GM18907 (cell line): ENCODE measurements around the gene FAM118B.

Experiments used
- ATAC-seq: cut with Tn5 transposase; IDR thresholded peaks from one replicate; pipeline ENCODE4 v1.9.1; 2021; ENCODE audit warnings: mild to moderate bottlenecking, moderate library complexity; ENCODE audit not compliant: unreplicated experiment

Gene FAM118B

GRCh38 chr11:126268361-126268707 lies 56.8 kb downstream of the FAM118B start:
- no peak for ATAC-seq

DNA sequence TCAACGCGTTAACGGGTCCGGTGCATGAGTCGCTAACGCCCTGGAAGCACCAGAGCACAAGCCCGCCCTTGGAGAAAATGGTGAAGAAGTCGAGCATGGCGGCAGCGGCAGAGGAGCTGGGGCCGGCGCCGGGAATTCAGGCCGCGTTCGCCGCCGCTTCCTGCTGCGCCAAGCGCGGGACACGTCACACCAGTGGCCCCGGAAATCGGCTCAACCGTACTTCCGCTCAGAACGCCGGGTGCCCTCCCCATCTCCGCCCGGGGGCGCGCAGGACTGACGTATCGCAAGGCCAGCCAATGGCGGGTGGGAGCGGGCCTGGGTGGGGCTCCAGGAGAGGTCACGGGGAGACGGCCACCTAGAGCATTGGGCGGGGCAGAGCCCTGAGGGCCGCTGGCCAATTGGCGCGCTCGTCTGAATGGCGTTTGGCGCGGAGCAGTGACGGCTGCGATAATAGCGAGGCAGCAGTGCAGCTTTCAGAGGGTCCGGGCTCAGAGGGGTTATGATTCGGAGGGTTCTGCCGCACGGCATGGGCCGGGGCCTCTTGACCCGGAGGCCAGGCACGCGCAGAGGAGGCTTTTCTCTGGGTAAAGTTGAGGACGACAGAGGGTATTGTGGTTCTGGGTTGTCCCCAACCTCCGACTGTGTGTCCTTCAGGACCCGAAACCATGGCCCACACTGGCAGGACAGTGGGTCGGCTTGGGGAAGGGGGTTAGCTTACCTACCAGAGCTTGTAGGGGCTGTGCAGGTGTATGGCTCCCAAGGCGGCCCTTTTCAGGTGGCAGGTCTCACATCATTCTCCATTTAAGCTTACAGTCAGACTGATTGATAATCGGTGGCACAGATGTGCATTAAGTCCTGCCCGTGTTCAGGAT lies 57.4 kb downstream of the FAM118B start, which contains the start of the genes FOXRED1 and SRPRA:
FOXRED1 (plus strand) TSS at position 447 of the 872 bp plus-strand sequence; CDS start at position 500, 53 bp downstream.
SRPRA (minus strand) TSS at position 188 of the 872 bp plus-strand sequence; CDS start at position 97, 91 bp downstream.
- ATAC-seq: peak; percentile 98

DNA sequence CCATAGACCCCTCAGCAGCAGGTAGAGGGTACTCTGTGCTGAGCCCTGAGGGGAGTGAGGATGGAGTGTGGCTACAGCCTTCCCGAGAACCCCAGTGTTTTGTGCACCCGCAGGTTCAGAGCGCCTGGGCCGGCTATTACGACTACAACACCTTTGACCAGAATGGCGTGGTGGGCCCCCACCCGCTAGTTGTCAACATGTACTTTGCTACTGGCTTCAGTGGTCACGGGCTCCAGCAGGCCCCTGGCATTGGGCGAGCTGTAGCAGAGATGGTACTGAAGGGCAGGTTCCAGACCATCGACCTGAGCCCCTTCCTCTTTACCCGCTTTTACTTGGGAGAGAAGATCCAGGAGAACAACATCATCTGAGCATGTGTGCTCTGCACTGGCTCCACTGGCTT lies 65.7 kb downstream of the FAM118B start:
- no peak for ATAC-seq

DNA sequence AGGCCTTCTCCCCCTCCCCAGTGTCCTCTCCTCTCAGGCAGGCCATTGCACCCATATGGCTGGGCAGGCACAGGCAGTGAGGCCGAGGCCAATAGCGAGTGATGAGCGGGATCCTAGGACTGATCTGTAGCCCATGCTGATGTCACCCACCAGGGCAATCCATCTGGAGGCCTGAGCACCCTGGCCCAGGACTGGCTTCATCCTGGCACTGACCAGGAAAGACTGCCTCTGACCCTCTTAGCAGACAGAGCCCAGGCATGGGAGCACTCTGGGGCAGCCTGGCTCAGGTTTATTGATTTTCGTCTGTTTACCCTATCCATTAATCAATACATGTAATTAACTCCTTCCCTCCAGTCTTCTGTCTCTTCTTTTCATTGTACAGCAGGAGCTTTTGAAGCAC lies 66.2 kb downstream of the FAM118B start:
- no peak for ATAC-seq

GRCh38 chr11:126279191-126279590 lies 67.6 kb downstream of the FAM118B start:
- no peak for ATAC-seq

DNA sequence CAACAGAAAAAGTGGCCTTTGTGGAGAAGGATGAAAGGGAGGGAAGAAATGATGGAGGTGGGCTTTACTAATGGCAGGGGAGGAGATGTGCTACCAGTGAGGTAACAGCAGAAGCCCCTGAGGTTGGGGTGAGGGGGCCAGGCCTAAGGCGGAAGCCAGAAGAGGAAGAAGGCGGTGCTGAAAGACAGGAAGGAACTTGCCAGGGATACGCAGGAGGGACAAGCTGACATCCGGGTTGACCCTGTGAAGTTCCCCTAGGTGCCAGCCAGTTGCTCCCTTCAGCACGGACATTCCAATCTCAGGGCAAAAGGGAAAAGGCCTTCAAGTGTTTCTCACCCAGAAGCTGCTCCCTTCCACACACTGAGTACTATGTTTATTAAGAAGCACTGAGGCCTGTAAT lies 69.0 kb downstream of the FAM118B start:
- no peak for ATAC-seq

- ATAC-seq: no peak
These were observed 69.7 kb downstream of the FAM118B start for GRCh38 chr11:126281245-126281644.

GRCh38 chr11:126281666-126282175 lies 70.1 kb downstream of the FAM118B start:
- ATAC-seq: no peak

DNA sequence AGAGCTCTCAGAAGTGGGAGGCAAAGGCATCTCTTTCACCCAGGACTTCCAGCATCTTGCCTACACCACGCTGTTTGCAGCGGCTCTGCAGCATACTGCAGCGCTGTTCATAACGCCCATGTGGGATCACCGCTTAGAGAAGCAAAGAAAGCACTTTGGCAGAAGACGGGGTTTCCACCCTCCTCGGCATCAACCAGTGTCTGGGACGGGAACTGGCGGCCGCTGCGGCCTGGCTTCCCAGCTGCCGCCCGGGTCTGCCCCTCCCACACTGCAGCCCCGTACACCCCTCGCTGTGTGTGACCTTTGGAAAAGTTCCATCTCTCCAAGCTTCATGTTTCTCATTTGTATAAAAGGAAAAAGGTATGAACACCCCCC lies 70.8 kb downstream of the FAM118B start:
- no peak for ATAC-seq

DNA sequence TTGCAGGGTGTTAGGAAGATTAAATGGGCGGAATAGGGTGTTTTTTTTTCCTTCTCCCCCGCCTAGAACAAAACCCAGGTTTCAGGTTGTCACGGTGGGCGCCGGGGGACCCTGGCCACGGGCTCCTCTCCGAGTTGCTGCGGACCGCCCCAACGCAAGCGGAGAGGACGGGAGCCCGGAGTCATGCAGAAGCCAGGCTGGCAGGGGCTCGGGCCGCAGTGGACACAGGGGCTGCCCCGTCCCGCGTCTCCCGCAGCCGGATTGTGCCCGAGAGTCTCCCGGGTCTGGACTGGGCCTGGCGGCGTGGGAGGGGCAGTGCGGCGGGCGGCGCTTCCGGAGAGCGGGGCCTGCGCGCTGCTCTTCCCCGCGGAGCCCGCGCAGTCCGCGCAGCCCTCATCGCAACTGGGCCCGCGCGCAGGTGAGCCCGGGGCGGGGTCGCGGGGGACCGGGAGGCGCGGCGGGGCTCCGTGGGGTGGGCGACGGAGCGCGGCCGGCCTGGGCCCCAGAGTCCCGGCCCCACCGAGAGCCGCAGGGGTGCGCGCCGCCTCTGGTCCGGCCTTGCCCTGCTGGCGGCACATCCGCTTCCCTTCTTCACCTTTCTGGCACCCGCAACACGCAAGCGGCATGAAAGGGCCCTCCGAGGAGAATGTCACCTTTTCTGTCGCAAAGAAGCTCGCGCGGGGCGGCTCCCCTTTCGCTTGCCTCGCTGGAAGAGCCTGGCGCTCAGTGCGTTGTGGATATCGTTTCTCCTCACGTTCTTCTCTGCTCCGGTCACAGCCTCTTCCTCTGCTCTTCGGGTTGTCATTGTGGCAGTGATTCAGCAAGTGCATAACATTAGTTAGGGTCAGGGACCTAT lies 71.4 kb downstream of the FAM118B start, which contains the start of gene TIRAP:
TIRAP (plus strand) TSS at position 358 of the 856 bp plus-strand sequence. CDS start 7,802 bp downstream, outside the sequence.
- peak; percentile 71 for ATAC-seq

DNA sequence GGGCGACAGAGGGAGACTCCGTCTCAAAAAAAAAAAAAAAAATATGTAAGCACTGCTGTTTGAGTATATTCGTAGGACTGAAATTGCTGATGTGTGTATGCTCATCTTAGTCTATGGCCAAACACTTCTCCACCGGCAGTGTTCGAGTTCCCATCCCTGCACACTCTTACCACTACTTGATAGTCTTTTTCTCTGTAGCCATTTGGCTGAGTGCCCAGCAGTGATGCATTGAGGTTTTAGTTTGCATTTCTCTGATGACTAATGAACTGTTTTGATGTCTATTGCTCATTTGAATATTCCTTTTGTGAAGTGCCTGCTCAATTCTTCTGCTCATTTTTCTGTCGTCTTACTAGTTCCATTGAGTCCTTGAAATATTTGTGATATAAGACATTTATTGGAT lies 73.2 kb downstream of the FAM118B start:
- peak; percentile 57 for ATAC-seq

- no peak for ATAC-seq
These were observed 76.7 kb downstream of the FAM118B start for GRCh38 chr11:126288237-126288636.

- no peak for ATAC-seq
These were observed 79.3 kb downstream of the FAM118B start for GRCh38 chr11:126290887-126291286.

DNA sequence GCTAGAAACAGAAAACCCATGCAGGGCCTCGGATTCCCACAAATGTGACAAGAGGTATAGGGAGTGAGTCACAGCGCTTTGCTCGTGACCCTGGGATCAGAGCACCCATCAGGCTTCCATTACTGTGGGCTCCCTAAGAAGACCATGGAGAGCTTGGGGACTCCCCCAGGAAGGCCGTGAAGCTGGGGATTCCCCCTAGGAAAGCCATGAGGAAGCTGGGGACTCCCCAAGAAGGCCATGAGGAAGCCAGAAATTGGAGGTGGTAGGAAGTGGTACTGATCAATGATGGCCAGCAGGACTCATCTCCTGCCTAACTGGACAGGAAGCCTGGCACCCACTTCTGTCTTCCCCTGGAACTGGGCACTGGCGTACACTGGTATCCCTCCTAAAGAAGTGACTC lies 82.1 kb downstream of the FAM118B start:
- no peak for ATAC-seq

GRCh38 chr11:126297004-126297403 lies 85.4 kb downstream of the FAM118B start:
- ATAC-seq: no peak

- peak; percentile 85 for ATAC-seq
These were observed 92.3 kb downstream of the FAM118B start, which contains the start of gene DCPS for GRCh38 chr11:126303623-126304456. Gene DCPS (plus strand): TSS chr11:126304060. CDS start chr11:126304081, 21 bp downstream.

- ATAC-seq: peak; percentile 37
These were observed 93.0 kb downstream of the FAM118B start for GRCh38 chr11:126304457-126305075.

GRCh38 chr11:126305699-126306098 lies 94.1 kb downstream of the FAM118B start:
- peak; percentile 64 for ATAC-seq

GRCh38 chr11:126307706-126308105 lies 96.1 kb downstream of the FAM118B start:
- no peak for ATAC-seq

DNA sequence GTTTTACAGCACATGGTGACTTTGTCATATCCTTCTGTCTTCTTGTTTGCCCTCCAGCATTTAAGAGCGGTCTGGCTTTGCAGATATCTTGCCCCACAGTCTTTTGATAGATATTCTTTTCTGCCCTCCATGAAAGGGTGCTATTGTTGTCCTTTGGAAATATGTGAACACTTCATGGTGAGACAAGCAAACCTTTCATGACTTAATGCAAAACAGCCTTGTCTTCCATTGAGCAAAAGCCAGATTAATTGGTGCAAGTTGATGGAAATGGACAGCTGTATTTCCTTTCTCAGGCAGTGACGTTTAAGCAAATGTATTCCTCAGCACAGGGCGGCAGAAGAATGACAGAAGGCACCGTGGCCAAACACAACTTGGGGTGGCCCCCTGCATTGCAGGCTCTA lies 96.7 kb downstream of the FAM118B start:
- ATAC-seq: no peak
